ENCODE data around the gene DGKB.

Gene DGKB

GRCh38 chr7:14687241-14687640 lies 215.3 kb downstream of the DGKB start:
- no peak for DNase-seq

DNA sequence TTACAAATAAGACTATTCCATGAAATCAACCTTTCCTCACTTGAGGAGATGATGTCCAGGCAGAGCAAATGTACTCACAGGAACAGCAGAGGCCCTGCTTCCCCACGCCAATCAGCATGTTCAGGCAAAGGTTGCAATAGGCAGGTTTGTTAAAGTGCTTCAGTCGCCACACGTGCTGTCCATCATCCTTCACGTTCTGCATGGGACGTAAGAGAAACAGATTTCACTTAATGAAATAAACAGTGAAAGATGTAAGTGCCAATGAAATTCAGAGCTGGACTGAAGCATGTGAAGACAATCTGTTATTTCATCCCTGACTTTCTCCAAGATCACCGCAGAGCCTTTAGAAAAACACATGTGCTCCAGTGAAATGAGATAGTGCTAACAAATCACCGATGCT lies 217.4 kb downstream of the DGKB start:
- peak; percentile 4 for DNase-seq

DNA sequence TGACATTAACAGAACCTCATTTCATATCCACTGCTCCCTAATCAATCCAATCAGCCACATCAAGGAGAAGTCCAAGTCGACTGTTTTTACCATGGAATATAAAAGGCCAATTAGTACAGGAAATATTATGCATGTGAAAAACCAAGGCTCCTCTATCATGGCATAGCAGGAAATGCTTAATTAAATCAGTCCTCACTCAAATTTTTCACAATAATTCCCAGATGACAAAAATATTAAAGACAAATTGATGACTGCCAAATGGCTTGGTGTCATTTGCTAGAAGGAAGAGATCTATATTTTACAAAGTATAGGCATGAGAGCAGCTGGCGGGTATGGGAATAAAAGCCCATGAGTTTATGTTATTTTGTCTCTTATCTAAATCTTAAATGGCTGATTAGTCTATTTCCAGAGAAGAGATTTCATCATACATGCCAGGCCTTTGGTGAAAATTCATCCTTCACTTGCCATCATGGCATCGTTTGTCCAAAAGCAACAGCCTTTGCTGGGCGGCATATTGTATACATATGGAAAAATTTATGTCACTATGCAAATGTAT lies 219.6 kb downstream of the DGKB start:
- DNase-seq, result no peak

GRCh38 chr7:14676896-14677295 lies 225.7 kb downstream of the DGKB start:
- DNase-seq, result no peak

DNA sequence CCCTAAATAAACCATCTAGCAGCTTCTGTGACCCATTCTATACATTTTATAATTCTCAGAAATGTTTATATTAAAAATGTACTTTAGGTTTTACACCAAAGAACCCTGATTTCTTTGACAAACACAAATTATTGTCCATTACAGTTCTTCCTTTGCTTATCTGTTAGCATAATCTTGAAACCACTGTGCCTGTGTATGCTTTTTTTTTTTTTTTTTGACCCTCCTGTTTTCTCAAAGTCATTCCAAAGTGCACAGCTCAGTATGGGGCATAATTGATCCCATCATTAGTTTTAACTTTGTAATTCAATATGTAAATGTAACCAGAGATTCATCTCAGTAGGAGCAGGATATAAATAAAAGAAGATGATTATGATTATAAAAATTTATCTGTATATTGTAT lies 229.3 kb downstream of the DGKB start:
- no peak for DNase-seq

DNA sequence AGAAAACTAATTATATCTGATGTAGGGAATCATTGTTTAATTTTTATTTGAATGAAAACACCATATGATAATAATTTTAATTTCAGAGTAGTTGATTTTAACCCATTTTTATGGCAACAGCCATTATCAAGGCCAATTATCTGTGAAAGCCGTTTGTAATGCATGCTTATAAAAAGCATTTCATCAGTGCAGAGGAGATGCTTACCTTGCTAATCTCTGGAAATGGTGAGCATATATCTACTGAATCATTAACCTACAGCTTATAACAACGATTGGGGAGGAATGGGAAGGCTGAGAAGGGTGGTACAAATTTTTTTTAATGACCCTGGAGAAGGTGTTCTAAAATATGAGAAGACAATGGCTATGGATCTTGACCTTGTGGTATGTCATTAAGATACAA lies 235.6 kb downstream of the DGKB start:
- DNase-seq, result no peak

GRCh38 chr7:14666304-14666703 lies 236.2 kb downstream of the DGKB start:
- DNase-seq, result no peak

DNA sequence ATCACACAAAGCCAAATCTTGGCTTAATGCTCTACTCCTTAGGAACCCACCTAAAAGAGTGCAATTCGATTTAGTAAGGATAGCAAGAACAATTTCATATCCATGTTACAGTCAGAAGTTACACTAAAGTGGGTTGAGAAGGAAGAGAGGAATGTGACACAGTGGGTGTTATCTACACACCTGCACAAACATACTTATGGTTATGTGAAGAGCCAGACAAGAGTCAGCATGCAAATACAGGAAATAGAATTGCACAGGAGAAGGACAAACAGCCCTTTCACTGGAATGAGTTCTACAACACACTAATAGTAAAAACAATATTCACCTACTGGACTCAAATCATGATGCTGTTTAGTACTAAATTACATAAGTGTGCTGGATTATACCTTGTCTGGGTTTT lies 262.8 kb downstream of the DGKB start:
- DNase-seq, result no peak

- DNase-seq, result no peak
These were observed 263.2 kb downstream of the DGKB start for GRCh38 chr7:14639329-14639728.

DNA sequence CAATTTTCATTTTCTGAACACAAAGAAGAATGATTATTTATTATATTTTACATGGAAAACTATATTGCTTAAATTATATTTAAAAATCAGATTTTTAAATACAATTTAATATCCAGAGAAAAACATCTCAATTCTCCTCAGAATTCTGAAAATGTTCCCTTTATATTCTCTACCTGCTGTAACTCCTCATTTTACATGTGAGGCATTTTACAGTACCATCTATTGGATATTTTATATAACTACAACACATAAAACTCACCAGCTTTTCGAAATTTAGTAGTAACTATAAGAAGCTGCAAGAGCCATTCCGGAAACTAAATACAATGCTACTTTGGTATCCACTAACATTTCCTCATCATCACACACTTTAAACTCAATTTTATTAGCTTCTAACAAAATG lies 264.6 kb downstream of the DGKB start:
- DNase-seq, result no peak

GRCh38 chr7:14635955-14636354 lies 266.6 kb downstream of the DGKB start:
- no peak for DNase-seq

DNA sequence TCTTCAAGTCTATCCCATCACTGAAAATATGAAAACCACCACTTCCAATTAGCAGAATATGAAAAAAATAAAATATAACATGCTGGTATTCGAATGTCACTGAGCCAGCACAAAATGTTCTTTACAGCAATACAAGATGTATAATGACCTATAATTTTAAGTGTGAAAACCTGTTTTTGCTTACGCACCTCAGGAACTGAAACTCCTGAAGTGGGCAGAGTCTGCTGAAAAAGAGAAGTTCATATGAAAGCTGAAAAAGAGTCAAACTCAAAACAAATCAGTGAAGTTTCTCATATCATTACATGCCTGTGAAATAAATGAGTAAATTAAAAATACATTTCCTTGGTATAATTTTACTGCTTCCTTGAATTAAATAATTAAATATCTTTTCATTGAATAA lies 272.5 kb downstream of the DGKB start:
- DNase-seq, result no peak

DNA sequence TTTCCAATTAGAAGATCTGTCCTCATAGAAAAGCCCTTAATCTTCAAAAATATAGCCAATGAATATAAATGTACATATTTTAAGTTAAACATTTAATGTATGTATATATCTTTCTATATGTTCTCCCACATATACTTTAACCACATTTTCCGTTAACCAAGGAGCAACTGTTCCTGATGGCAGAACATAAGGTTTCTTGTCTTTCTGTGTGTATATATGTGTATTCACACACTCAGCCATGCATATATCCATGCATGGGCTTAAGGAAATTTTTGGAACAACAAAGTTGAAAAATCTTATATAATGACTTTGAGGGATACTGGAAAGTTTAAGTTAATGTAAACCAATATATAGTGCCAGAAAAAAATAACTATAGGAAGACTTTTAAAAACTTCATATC lies 274.0 kb downstream of the DGKB start:
- no peak for DNase-seq

DNA sequence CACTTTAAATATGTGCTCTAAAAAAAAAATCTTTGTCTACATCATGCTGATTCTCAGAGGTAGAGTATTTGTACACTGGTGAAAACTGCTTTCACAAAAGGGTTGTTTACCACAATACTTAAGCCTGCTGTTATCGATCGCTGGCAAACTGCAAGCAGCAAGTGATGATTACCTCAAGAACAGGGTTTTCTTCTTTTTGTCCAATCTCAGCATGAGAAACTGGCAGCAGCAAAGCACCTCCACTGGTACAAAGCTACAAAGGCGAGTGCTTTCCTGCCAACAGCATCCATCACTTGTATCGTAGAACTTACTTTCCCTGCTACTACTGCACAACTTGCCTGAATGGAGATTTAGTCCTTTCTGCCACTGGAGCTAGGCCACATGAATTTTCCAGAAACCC lies 276.5 kb downstream of the DGKB start:
- no peak for DNase-seq

DNA sequence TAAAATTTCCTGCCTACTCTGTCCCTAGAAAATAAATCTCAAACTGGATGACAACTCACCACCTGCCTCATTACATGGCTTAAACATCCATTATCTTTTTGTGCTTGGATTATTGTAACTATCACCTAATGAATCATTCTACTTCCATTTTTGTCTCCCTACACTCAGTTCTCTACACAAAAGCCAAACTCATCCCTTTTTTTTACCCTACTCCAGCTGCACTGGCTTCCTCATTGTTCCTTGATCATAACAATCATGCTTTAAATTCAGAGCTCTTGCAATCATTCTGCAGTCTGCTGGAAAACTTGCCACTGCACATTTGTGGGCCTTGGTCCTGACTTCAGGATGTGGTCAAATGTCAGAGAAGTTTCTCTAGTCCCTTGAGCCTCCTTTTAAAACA lies 280.0 kb downstream of the DGKB start:
- no peak for DNase-seq

- DNase-seq, result peak; percentile 21
These were observed 296.4 kb downstream of the DGKB start for GRCh38 chr7:14606101-14606500.

DNA sequence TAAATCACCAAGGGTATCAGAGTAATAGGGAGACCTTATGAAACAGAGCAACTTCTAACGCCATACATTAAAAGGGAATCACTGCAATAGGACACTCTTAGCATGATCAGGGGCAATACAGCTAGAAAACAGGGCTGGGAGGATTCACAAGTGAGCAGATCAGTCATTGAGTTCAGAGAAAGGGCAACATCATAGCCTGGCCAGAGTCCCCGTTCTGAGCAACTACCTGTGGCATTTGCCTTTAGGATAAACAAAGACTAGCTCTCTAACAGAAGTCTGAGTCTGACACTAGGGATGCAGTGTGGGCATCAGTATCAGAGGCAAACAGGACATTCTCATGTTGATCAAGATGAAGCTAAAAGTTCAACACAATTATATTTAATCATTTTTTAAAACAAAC lies 297.9 kb downstream of the DGKB start:
- peak; percentile 16 for DNase-seq

DNA sequence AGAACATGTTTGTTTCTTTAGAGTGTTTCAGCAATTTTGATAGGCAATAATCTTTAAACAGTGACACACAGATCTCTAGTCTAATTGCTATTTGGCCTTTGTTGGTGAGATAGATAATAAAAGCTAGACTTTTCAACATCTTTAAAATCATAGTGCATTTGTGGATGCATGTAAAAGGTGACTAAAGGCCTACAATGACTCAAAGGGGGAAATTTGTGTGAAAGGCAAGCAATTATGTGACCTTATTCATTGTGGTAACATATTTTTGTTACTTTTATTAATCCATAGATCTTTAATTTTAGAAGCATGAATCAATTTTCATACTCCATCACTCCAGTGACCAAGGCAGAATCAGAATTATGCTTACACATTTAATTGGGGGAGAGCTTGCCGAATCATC lies 299.7 kb downstream of the DGKB start:
- DNase-seq, result no peak

DNA sequence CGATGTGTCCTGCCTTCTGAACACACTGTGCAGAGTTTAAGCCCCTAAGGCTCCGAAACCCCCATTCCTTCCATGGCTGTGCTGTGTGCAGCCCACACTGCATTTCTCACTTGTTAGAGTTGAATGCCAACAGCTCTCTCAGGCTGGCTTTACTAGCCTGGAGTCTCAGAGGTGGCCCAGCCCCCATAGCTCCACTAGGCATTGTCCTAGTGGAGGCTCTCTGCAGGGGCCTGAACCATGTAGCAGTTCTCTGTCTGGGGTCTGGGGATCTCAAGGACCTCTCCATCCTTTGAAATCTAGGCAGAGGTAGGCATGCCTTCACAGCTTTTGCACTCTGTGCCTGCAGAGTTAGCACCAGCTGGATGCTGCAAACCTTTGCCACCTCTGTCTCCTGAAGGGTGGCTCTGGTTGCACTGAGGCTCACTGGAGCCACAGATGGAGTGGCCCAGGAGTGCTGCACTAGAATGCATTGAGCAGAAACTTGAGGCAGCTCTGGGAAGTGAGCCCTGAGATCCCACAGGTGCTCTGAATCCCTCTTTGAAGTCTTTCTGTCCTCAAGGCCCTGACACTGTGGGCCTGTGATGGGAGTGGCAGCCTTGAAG lies 301.7 kb downstream of the DGKB start:
- no peak for DNase-seq

- peak; percentile 50 for DNase-seq
These were observed 303.6 kb downstream of the DGKB start for GRCh38 chr7:14598978-14599377.

- peak; percentile 61 for DNase-seq
These were observed 306.1 kb downstream of the DGKB start for GRCh38 chr7:14596421-14596820.

GRCh38 chr7:14590206-14590605 lies 312.3 kb downstream of the DGKB start:
- DNase-seq, result no peak

DNA sequence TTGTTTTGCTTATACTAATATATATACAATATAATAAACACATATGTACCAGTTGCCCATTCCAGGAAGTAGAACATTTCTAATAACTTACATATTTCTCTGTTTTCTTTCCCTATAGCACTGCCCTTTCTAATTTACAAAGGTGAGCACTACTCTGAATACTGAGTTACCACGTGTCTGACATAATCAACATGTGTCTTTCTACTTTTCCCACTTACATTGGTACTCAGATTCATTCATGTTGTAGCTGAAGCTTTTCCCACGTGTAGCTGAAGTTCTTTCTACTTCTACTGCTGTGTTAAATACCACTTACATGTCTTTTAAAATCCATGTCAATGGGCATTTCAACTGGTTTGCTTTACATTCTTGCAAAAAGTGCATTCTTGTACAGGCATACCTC lies 317.3 kb downstream of the DGKB start:
- no peak for DNase-seq

DNA sequence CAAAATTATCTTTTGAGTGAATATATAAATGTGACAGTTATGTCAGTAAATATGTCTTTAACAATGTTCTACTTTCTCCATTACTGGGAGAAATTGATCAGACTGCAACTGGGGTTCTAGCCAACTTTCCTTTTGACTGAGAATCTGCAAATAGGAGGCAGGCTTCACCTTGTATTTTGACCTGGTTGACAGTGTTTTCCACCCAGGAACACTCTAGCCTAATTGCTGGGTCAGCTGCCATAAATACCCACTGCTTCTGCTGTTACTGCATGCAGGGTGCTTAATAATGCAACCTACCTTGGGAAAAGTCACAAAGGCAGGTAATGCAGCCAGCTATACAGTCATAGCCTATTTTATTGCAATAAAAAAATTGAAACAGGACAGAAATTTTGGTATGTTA lies 319.0 kb downstream of the DGKB start:
- no peak for DNase-seq

- DNase-seq, result no peak
These were observed 320.5 kb downstream of the DGKB start for GRCh38 chr7:14582010-14582409.
